ENCODE results near the gene MAP2K1. TPM values are rescaled to one million over a fixed set of nuclear protein-coding genes. Genes with fewer than 3 reads are reported as not detected.

The MAP2K1 gene
- total and polyA plus RNA-seq, 9 of the 15 experiments (the other 6 are each of a cell fraction or from before 2014, with no cell fraction given), result 7.5 to 58.3 (median 30.0) TPM

- TF ChIP-seq ARID4B (CRISPR knock-in tag; IDR thresholded peaks at IDR 0.05), result peak; percentile 63
- no peak for TF ChIP-seq ZNF143 (CRISPR knock-in tag; IDR thresholded peaks at IDR 0.05)
- peak; percentile 58 for TF ChIP-seq NFIC (IDR thresholded peaks at IDR 0.05)
- TF ChIP-seq ZC3H8 (IDR thresholded peaks at IDR 0.05), result 0 out of 2 replicates have a peak, but pooled peaks have one; percentile 30
- TF ChIP-seq ILK (tag; IDR thresholded peaks at IDR 0.05; ENCODE audit: borderline replicate concordance, low read depth), result no peak
- TF ChIP-seq ZBTB43 (CRISPR knock-in tag; IDR thresholded peaks at IDR 0.05), result no peak
- no peak for TF ChIP-seq USF2 (CRISPR knock-in tag; IDR thresholded peaks at IDR 0.05)
These were observed 118.1 kb downstream of the MAP2K1 start, which contains the start of the genes RPL4 and ZWILCH (continued) for GRCh38 chr15:66504563-66505429.
